ENCODE measurements around the gene LRIG2. TPM values are rescaled to one million over a fixed set of nuclear protein-coding genes. Genes with fewer than 3 reads are reported as not detected.
"Not testable (repeated sequence)": the region's sequence is repeated elsewhere in the genome, so short reads cannot be mapped to it uniquely, and the experiment has no call there.

LRIG2 gene
- total RNA-seq, 1 experiment from 2014 or later = 14.8 TPM

- no TSS peak for BruUV-seq (replicated peaks)
- Histone ChIP-seq H3K27me3 (replicated peaks; ENCODE audit: insufficient read depth, low read depth, low read length, poor library complexity) (no peaks in the 10 kb centered on the region), H3K36me3 (ENCODE audit: insufficient read depth, low read length, poor library complexity, severe bottlenecking) (no peaks in the 10 kb centered on the region), H3K4me1 (ENCODE audit: insufficient read depth, low read length, poor library complexity, severe bottlenecking) (peaks cover 11% of the 10 kb centered on the region), H3K9me3 (ENCODE audit: low read depth, low read length, poor library complexity, severe bottlenecking) (no peaks in the 10 kb centered on the region), H3K4me3 (ENCODE audit: low read depth, low read length, poor library complexity, severe bottlenecking) (no peak overlapping the region), H3K27ac (ENCODE audit: low read depth, low read length, poor library complexity, severe bottlenecking) (no peak overlapping the region)
- POLR2A ChIA-PET (ENCODE audit: low non-redundant PET) = no interaction called here
- intact Hi-C loops (cut with micrococcal nuclease; ENCODE audit: unreplicated experiment) = no loop called here
- DNase-seq (ENCODE audit: low spot score) = no peak
- CTCF ChIA-PET = no interaction called here
- TF ChIP-seq CTCF (conservative IDR thresholded peaks at IDR 0.05; ENCODE audit: low read depth, low read length) (no peak), EZH2 (IDR thresholded peaks at IDR 0.05; ENCODE audit: borderline replicate concordance, low read depth, low read length, poor library complexity, severe bottlenecking) (no peak)
Measured at GRCh38 chr1:113147073-113147625, 74.2 kb downstream of the LRIG2 start.

GRCh38 chr1:113147826-113148225, 74.8 kb downstream of the LRIG2 start:
- BruUV-seq (replicated peaks) = no TSS peak
- POLR2A ChIA-PET (ENCODE audit: low non-redundant PET) = no interaction called here
- Histone ChIP-seq H3K9me3 (ENCODE audit: low read depth, low read length, poor library complexity, severe bottlenecking) (no peaks in the 10 kb centered on the region), H3K4me3 (ENCODE audit: low read depth, low read length, poor library complexity, severe bottlenecking) (no peak overlapping the region), H3K27ac (ENCODE audit: low read depth, low read length, poor library complexity, severe bottlenecking) (no peak overlapping the region), H3K4me1 (ENCODE audit: insufficient read depth, low read length, poor library complexity, severe bottlenecking) (peaks cover 4% of the 10 kb centered on the region), H3K27me3 (replicated peaks; ENCODE audit: insufficient read depth, low read depth, low read length, poor library complexity) (no peaks in the 10 kb centered on the region), H3K36me3 (ENCODE audit: insufficient read depth, low read length, poor library complexity, severe bottlenecking) (no peaks in the 10 kb centered on the region)
- DNase-seq (ENCODE audit: low spot score) = no peak
- CTCF ChIA-PET = no interaction called here
- intact Hi-C loops (cut with micrococcal nuclease; ENCODE audit: unreplicated experiment) = no loop called here
- TF ChIP-seq EZH2 (IDR thresholded peaks at IDR 0.05; ENCODE audit: borderline replicate concordance, low read depth, low read length, poor library complexity, severe bottlenecking) = no peak
- no peak for TF ChIP-seq CTCF (conservative IDR thresholded peaks at IDR 0.05; ENCODE audit: low read depth, low read length)

DNA sequence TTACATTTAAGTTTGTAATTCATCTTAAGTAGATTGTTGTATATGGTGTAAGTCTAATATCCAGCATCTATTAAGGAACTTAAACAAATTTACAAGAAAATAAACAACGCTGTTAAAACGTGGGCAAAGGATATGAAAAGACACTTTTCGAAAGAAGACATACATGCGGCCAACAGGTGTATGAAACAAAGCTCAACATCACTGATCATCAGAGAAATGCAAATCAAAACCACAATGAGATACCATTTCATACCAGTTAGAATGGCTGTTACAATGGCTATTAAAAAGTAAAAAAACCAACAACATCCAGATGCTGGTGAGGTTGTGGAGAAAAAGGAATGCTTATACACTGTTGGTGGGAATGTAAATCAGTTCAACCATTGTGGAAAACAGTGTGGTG, 77.5 kb downstream of the LRIG2 start:
- POLR2A ChIA-PET (ENCODE audit: low non-redundant PET) = interaction anchor here (0.6 kb wide), 1 partner anchor 24 kb away, joined by 4 read pairs; no protein-coding TSS in a partner anchor
- H3K27me3 ChIP-seq (replicated peaks; ENCODE audit: insufficient read depth, low read depth, low read length, poor library complexity); CTCF ChIA-PET; DNase-seq (ENCODE audit: low spot score); H3K36me3 ChIP-seq (ENCODE audit: insufficient read depth, low read length, poor library complexity, severe bottlenecking); H3K4me1 ChIP-seq (ENCODE audit: insufficient read depth, low read length, poor library complexity, severe bottlenecking); intact Hi-C loops (cut with micrococcal nuclease; ENCODE audit: unreplicated experiment); H3K9me3 ChIP-seq (ENCODE audit: low read depth, low read length, poor library complexity, severe bottlenecking); H3K27ac ChIP-seq (ENCODE audit: low read depth, low read length, poor library complexity, severe bottlenecking); H3K4me3 ChIP-seq (ENCODE audit: low read depth, low read length, poor library complexity, severe bottlenecking); BruUV-seq (replicated peaks): not testable (repeated sequence)

- TF ChIP-seq CTCF (conservative IDR thresholded peaks at IDR 0.05; ENCODE audit: low read depth, low read length) (no peak), EZH2 (IDR thresholded peaks at IDR 0.05; ENCODE audit: borderline replicate concordance, low read depth, low read length, poor library complexity, severe bottlenecking) (no peak)
- no peak overlapping the region for H3K4me3 ChIP-seq (ENCODE audit: low read depth, low read length, poor library complexity, severe bottlenecking)
- H3K36me3 ChIP-seq (ENCODE audit: insufficient read depth, low read length, poor library complexity, severe bottlenecking) = no peaks in the 10 kb centered on the region
- H3K9me3 ChIP-seq (ENCODE audit: low read depth, low read length, poor library complexity, severe bottlenecking) = peaks cover 16% of the 10 kb centered on the region
- intact Hi-C loops (cut with micrococcal nuclease; ENCODE audit: unreplicated experiment) = no loop called here
- POLR2A ChIA-PET (ENCODE audit: low non-redundant PET) = no interaction called here
- BruUV-seq (replicated peaks) = no TSS peak
- CTCF ChIA-PET = no interaction called here
- H3K27me3 ChIP-seq (replicated peaks; ENCODE audit: insufficient read depth, low read depth, low read length, poor library complexity) = no peaks in the 10 kb centered on the region
- no peak for DNase-seq (ENCODE audit: low spot score)
- H3K4me1 ChIP-seq (ENCODE audit: insufficient read depth, low read length, poor library complexity, severe bottlenecking) = no peaks in the 10 kb centered on the region
- H3K27ac ChIP-seq (ENCODE audit: low read depth, low read length, poor library complexity, severe bottlenecking) = no peak overlapping the region
Measured at GRCh38 chr1:113153116-113153803, 80.3 kb downstream of the LRIG2 start.

Measured in A673 (cell line).